KG1 (cell line): ENCODE measurements around the gene CIDEB.

Experiments used
- DNase-seq: peaks from one replicate; lab custom pipeline; 2025; lab: John Stamatoyannopoulos, UW

Gene CIDEB

GRCh38 chr14:24312736-24313507, 5.1 kb upstream of the CIDEB start:
- DNase-seq, result peak; percentile 84

GRCh38 chr14:24311837-24312615, 4.2 kb upstream of the CIDEB start:
- DNase-seq, result no peak

- DNase-seq, result peak; percentile 15
Observed at GRCh38 chr14:24310646-24311604, 3.1 kb upstream of the CIDEB start, which contains the start of gene LTB4R. Gene LTB4R (plus strand): TSS chr14:24311502. CDS start chr14:24315652, 4,150 bp downstream.

- no peak for DNase-seq
Observed at GRCh38 chr14:24310265-24310645, 2.5 kb upstream of the CIDEB start.

- no peak for DNase-seq
Observed at GRCh38 chr14:24309538-24310264, 1.9 kb upstream of the CIDEB start, which contains the start of gene LTB4R2. Gene LTB4R2 (plus strand): TSS chr14:24310140. CDS start chr14:24310665, 525 bp downstream.

- no peak for DNase-seq
Observed at GRCh38 chr14:24308342-24309124, 756 bp upstream of the CIDEB start.

GRCh38 chr14:24307156-24307574, 612 bp downstream of the CIDEB start:
- no peak for DNase-seq

- DNase-seq, result no peak
Observed at GRCh38 chr14:24304019-24304387, 3.8 kb downstream of the CIDEB start.

- no peak for DNase-seq
Observed at GRCh38 chr14:24300326-24300980, 7.3 kb downstream of the CIDEB start.

- peak; percentile 94 for DNase-seq
Observed at GRCh38 chr14:24299255-24300191, 8.3 kb downstream of the CIDEB start, which contains the start of the genes DHRS1 and NOP9. Gene DHRS1 (minus strand): TSS chr14:24299780. CDS start chr14:24299106, 674 bp downstream. Gene NOP9 (plus strand): TSS chr14:24299850. CDS start chr14:24299955, 105 bp downstream.

- no peak for DNase-seq
Observed at GRCh38 chr14:24298892-24299254, 8.9 kb downstream of the CIDEB start.

- no peak for DNase-seq
Observed at GRCh38 chr14:24297190-24297964, 10.4 kb downstream of the CIDEB start.

GRCh38 chr14:24296341-24297157, 11.2 kb downstream of the CIDEB start:
- DNase-seq, result peak; percentile 30

- DNase-seq, result no peak
Observed at GRCh38 chr14:24293525-24293924, 14.3 kb downstream of the CIDEB start.

GRCh38 chr14:24292118-24292807, 15.5 kb downstream of the CIDEB start:
- no peak for DNase-seq

- no peak for DNase-seq
Observed at GRCh38 chr14:24291446-24292117, 16.2 kb downstream of the CIDEB start.
